ENCODE results near the gene NUDT3. TPM values are rescaled to one million over a fixed set of nuclear protein-coding genes. Genes with fewer than 3 reads are reported as not detected.

The NUDT3 gene
- total and polyA plus RNA-seq, 2 experiments from 2014 or later = 12.1 to 31.1 TPM

GRCh38 chr6:34248727-34249468 lies 143.6 kb downstream of the NUDT3 start, which contains the start of gene SMIM29:
TSS of gene SMIM29 (minus strand) at chr6:34249006. CDS start at chr6:34247791, 1,215 bp downstream.
- no peaks in the 10 kb centered on the region for H3K36me3 ChIP-seq (ENCODE audit: insufficient read depth)
- no peaks in the 10 kb centered on the region; the same call in 1 of the 2 replicates for H4K20me1 ChIP-seq (replicated peaks; ENCODE audit: insufficient read depth)
- no peaks in the 10 kb centered on the region for H3K79me2 ChIP-seq (replicated peaks; ENCODE audit: insufficient read depth)
- H2AFZ ChIP-seq = peak within 1 kb of the TSS; percentile 93
- Mint-ChIP-seq H3K36me3 (ENCODE audit: low read depth) (peaks cover 25% of the 10 kb centered on the region), H3K27me3 (ENCODE audit: insufficient read depth, low read depth, poor library complexity) (peaks cover 53% of the 10 kb centered on the region), H3K4me1 (peaks cover 27% of the 10 kb centered on the region), H3K4me3 (peak within 1 kb of the TSS; percentile 88), H3K9me3 (peaks cover 2% of the 10 kb centered on the region; the same call in 2 of the 3 replicates), H3K27ac (0 out of 2 replicates have a peak within 1 kb of the TSS, but pooled peaks have one; percentile 11)
- no peaks in the 10 kb centered on the region for H3K27me3 ChIP-seq (ENCODE audit: insufficient read depth)
- H3K9me2 ChIP-seq (ENCODE audit: insufficient read depth) = no peaks in the 10 kb centered on the region
- TF ChIP-seq POLR2AphosphoS5 (IDR thresholded peaks at IDR 0.05; ENCODE audit: low read depth) (peak; percentile 68), CTCF (conservative IDR thresholded peaks at IDR 0.05; ENCODE audit: low read depth in 2 of 2) (peak; percentile 58 to 84), NANOG (IDR thresholded peaks at IDR 0.05; ENCODE audit: borderline replicate concordance) (no peak), CREB1 (CRISPR knock-in tag; IDR thresholded peaks at IDR 0.05; ENCODE audit: low read depth) (peak; percentile 60), EZH2phosphoT487 (IDR thresholded peaks at IDR 0.05; ENCODE audit: unreplicated experiment) (no peak)
- H3F3A ChIP-seq (replicated peaks; ENCODE audit: low read depth) = peaks cover 25% of the 10 kb centered on the region
- ATAC-seq (peak; percentile 60), DNase-seq (ENCODE audit: low spot score) (peak; percentile 98)
- H3K4me1 ChIP-seq (ENCODE audit: insufficient read depth) = peaks cover 11% of the 10 kb centered on the region; the same call in 1 of the 2 replicates
- H3K4me2 ChIP-seq = peak within 1 kb of the TSS; percentile 96
- H3K27ac ChIP-seq (ENCODE audit: low read depth) = no peak within 1 kb of the TSS
- H3K4me3 ChIP-seq = peak within 1 kb of the TSS; percentile 90

GRCh38 chr6:34248198-34248726 lies 144.2 kb downstream of the NUDT3 start:
- TF ChIP-seq ZNF114 (CRISPR knock-in tag; IDR thresholded peaks at IDR 0.05) (no peak), JUNB (IDR thresholded peaks at IDR 0.05; ENCODE audit: unreplicated experiment) (no peak), POLR2AphosphoS5 (IDR thresholded peaks at IDR 0.05; ENCODE audit: low read depth) (no peak; the same call in 1 of the 2 replicates), CREB1 (CRISPR knock-in tag; IDR thresholded peaks at IDR 0.05; ENCODE audit: low read depth) (no peak), CTCF (conservative IDR thresholded peaks at IDR 0.05; ENCODE audit: low read depth in 2 of 2) (no peak), ZNF462 (CRISPR knock-in tag; IDR thresholded peaks at IDR 0.05) (no peak)
- peak overlapping the region; percentile 90 for H3K4me3 ChIP-seq
- Mint-ChIP-seq H3K27ac (0 out of 2 replicates have a peak overlapping the region, but pooled peaks have one; percentile 11), H3K9me3 (peaks cover 2% of the 10 kb centered on the region; the same call in 2 of the 3 replicates), H3K27me3 (ENCODE audit: insufficient read depth, low read depth, poor library complexity) (peaks cover 57% of the 10 kb centered on the region), H3K4me1 (peaks cover 34% of the 10 kb centered on the region), H3K4me3 (peak overlapping the region; percentile 88), H3K36me3 (ENCODE audit: low read depth) (peaks cover 31% of the 10 kb centered on the region)
- no peaks in the 10 kb centered on the region for H3K9me2 ChIP-seq (ENCODE audit: insufficient read depth)
- peaks cover 5% of the 10 kb centered on the region; the same call in 1 of the 2 replicates for H3K36me3 ChIP-seq (ENCODE audit: insufficient read depth)
- peaks cover 31% of the 10 kb centered on the region for H3F3A ChIP-seq (replicated peaks; ENCODE audit: low read depth)
- 0 out of 2 replicates have a peak, but pooled peaks cover 5% of the 10 kb centered on the region for H3K79me2 ChIP-seq (replicated peaks; ENCODE audit: insufficient read depth)
- H3K27ac ChIP-seq (ENCODE audit: low read depth) = no peak overlapping the region
- peak overlapping the region; percentile 96 for H3K4me2 ChIP-seq
- no peaks in the 10 kb centered on the region for H3K27me3 ChIP-seq (ENCODE audit: insufficient read depth)
- DNase-seq (ENCODE audit: low spot score) (peak; percentile 65), ATAC-seq (peak; percentile 18)
- peaks cover 6% of the 10 kb centered on the region; the same call in 1 of the 2 replicates for H4K20me1 ChIP-seq (replicated peaks; ENCODE audit: insufficient read depth)
- H2AFZ ChIP-seq = peak overlapping the region; percentile 69
- H3K4me1 ChIP-seq (ENCODE audit: insufficient read depth) = peaks cover 16% of the 10 kb centered on the region; the same call in 1 of the 2 replicates
